ENCODE data around the gene DNAJC8.

- no peak for TF ChIP-seq POLR2AphosphoS5 (IDR thresholded peaks at IDR 0.05; ENCODE audit: low read depth, low read length)
- TF ChIP-seq SIN3A (IDR thresholded peaks at IDR 0.05; ENCODE audit: borderline replicate concordance, insufficient read depth, low read length): no peak
- TF ChIP-seq REST (IDR thresholded peaks at IDR 0.05; ENCODE audit: insufficient read depth in 1 of 2, low read depth in 2 of 2, low read length in 2 of 2): no peak
Observed at GRCh38 chr1:28229996-28230395, 2.8 kb downstream of the DNAJC8 start.

Data from PFSK-1 (cell line).